NCI-H2196 (cell line): ENCODE measurements around the gene GDI1.

Experiments
- DNase-seq: peaks from one replicate; lab custom pipeline; 2025; ENCODE audit not compliant: unreplicated experiment; lab: John Stamatoyannopoulos, UW

GDI1 gene

DNA sequence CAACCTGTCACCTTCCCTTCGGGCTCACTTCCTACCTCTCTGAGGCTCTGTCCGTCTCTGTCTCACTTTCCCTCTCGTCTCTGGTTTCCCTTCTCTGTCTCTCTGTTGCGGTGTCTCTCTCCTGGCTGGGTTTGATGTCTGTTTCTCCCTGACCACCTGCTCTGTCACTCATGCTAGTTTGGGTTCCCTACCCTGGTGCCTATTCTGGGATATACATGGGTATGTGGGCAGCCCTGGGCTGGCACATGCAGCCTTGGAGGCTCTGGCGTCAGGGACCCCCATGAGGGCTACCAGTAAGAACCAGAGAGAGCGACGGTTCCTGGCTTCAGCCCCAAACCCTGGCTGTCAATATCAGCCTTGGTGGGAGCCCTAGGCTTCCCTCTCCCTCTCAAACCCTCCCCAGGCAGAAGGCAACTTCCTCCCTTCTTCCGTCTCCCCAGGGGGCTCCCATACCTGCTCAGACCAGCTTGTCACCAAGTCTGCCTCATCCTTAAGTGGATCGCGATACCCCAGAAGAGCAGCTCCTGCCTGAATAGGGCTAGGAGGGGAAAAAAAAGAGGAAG is 28.2 kb upstream of the GDI1 start:
- DNase-seq: no peak

DNA sequence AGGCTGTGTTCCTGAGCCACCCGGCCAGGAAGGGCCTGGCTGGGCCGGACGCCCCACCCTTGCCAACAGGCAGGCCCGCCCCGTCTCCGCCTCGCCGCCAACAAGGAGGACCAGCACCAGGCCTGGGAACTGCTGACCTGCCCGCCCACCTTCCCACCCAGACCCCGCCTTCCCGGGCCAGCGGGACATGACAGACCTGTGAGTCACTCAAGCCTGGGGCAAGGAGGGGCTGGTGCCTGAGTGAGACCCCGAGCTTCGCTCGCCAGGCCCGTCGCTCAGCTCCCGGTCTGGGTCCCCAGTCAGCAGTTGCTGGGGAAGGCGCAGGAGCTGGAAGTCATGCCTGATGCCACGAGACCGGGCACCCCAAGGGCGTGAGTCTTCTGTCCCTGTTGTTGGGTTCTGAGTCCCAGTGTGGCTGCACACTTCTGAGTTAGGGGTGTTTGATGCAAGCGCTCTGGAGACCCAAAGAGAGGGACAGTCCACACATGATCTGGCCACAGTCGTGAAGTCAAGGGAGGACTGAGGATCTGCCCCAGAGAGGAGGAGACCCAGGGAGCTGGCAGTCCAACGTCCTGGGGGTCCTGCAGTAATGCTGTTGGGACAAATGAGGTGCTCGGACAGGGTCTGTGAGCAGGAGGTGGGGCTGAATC is 27.6 kb upstream of the GDI1 start, which contains the start of gene DNASE1L1:
Gene DNASE1L1 (minus strand): TSS at position 33 of the 650 bp plus-strand sequence. CDS start 3,686 bp downstream, outside the sequence.
- no peak for DNase-seq

DNA sequence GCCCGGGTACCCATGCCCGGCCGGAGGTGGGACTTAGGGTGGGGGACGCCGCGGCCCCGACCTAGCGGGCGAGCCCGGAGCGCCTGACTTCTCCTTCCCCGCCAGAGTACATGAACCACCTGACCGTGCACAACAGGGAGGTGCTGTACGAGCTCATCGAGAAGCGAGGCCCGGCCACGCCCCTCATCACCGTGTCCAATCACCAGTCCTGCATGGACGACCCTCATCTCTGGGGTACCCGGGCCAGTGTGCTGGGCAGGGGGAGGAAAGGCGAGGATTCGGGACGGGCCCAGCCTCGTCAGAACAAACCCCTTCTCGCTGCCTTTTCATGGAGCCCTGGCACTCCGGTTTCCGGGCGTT is 25.0 kb upstream of the GDI1 start:
- DNase-seq: peak; percentile 51

DNA sequence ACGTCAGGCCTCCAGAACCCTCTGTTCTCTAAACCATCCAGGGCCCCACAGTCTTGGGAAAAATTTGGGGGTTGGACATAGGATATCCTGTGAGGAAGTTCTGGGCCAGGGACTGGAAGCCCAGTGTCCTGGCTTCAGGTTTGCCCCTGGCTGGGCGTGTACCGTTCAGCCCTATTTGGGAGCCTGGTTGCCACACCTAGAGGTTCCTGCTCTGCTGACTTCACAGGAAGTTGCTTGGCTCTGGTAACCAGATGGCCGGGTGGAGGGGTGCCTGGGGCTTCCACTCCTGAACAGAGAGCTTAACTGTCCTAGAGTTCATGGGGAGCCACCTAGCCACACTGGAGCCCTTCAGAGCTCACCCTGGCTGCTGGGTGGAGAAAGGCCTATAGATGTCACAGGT is 24.5 kb upstream of the GDI1 start:
- peak; percentile 3 for DNase-seq

DNA sequence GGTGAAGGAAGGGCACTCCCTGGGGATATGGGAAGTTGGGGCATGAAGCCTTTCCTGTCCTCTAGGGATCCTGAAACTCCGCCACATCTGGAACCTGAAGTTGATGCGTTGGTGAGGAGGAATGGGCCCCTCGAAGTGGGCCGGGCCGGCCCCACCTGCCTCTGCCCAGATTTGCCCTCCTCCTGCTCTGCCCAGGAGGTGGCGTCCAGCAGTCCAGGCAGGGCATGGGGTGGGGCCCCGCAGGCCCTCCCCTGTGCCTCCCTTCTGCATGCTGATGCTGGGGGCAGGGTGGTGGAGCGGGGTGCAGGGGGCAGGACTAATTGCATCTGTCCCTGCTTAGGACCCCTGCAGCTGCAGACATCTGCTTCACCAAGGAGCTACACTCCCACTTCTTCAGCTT is 23.8 kb upstream of the GDI1 start:
- DNase-seq: no peak

DNA sequence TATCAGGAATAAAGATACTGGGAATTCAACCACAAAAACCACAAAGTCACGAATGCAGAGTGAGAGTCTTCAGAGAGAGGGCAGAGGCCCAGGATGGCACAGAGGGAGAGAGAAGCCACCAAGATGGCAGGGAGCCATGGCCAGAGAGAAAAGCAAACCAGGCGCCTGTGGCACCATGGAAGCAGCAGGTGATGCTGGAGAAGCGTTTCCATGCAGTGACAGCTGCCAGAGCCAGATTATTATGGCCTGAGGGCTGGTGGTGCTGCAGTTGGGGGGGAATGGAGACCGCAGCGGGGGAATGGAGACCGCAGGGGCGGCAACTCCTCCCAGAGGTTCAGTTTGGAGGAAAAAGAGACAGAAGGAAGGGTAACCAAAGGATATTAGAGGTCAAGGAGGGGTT is 19.8 kb upstream of the GDI1 start:
- peak; percentile 8 for DNase-seq

DNA sequence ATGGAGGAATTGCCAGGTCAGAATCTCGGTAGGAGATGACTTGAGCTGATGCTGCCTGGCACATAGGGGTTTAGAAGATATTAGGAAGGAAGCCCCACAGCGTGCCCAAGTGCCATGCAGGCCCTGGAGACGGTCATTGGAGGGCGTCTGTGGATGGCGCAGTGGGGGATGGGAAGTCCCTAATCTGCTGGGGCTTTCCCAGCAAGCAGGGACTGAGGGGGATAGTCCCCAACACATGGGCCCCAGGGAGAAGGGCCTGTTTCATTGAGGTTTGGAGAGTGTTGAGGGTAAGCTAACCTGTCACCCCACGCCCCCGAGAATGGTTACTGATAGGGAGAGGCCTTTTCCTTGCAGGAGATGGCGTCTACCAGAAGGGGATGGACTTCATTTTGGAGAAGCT is 17.8 kb upstream of the GDI1 start:
- no peak for DNase-seq

- peak; percentile 41 for DNase-seq
These were observed 17.1 kb upstream of the GDI1 start for GRCh38 chrX:154419688-154420401.

- DNase-seq: no peak
These were observed 16.6 kb upstream of the GDI1 start for GRCh38 chrX:154420402-154420756.

- DNase-seq: no peak
These were observed 9.8 kb upstream of the GDI1 start for GRCh38 chrX:154426916-154427770.

DNA sequence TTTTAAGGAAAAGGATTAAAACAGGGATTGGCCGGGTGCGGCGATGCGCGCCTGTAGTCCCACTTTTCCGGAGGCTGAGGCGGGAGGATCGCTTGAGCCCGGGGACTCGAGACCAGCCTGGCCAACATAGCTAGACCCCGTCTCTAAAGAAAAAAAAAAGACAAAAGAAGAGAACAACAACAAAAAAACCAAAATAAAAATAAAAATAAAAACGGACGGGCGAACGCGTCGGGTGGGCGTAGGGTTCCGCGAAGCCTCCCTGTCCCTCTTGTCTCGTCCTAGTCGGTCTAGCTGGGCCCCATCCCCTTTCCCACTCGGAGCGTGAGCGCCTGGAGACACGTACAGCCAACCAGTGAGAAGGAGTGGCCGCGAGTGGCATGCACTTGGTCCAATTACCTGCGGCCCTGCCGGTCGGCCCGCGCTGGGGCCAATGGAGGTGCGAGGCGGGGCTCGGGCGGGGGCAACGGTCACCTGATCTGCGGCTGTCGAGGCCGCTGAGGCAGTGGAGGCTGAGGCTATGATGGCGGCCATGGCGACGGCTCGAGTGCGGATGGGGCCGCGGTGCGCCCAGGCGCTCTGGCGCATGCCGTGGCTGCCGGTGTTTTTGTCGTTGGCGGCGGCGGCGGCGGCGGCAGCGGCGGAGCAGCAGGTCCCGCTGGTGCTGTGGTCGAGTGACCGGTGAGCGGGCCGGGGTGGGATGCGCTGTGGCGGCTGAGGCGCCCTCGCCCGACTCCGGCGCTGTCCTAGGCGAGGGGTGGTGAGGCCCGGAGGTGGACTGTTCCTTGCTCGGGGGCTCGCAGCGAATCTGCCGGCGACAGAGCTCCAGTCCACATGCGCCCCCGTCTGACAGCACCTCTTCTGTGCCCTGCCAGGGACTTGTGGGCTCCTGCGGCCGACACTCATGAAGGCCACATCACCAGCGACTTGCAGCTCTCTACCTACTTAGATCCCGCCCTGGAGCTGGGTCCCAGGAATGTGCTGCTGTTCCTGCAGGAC is 8.5 kb upstream of the GDI1 start, which contains the start of gene ATP6AP1:
Gene ATP6AP1 (plus strand): TSS at position 502 of the 996 bp plus-strand sequence. CDS start 16 bp downstream, at position 518.
- peak; percentile 86 for DNase-seq

DNA sequence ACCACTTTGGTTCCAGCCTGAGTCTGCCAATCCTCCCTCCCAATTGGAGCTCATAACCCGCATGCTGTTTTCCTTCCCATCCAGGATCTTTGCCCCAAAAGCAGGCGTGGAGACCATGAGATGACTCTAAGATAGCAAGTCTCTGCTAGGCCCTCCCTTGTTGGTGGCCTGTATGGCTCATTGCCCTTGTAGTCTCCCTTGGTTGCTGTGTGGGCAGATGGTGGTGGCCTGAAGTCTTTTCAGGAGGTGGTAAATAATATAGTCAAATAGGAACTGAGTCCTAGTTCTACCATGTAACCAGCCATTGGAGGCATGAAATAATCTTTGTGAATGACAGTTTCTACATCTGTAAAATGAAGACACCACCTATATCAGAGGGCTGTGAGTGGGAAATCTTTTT is 7.2 kb upstream of the GDI1 start:
- no peak for DNase-seq

DNA sequence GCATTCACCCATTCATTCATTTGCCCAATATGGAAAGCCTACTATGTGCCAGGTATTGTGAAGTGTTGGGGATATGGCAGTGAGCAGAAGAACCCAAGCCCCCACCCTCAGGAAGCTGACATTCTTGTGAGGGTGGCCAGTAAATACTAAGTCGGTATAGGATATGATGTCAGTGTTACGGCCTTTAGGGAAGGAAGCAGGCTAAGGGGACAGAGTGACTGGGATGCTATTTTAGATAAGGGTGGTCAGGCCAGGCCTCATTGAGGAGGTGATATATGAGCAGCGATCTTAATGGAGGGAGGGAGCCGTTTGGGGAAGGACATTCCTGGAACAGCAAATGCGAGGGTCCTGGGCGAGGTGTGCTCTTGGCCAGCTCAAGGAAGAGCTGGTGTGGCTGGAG is 6.5 kb upstream of the GDI1 start:
- DNase-seq: no peak

- no peak for DNase-seq
These were observed 6.0 kb upstream of the GDI1 start for GRCh38 chrX:154430916-154431315.

DNA sequence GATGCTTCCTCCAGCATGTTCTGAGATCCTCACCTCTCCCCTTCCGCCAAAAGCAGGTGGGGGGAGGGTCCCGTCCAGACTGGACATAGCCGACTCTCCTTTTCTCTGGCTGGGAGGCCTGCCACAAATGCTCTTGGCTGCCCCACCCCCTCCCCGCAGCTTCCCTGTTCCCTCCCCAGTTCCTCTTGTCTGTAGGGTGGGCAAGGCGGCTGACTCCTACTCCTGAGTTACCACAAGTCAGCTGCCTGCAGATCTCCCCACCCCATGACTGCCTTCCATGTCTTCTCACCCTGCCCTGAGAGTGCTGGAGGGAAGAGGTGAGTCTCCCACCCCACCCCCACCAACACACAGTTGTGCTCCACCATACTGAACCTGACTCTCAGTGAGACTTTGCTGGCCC is 5.6 kb upstream of the GDI1 start:
- no peak for DNase-seq

DNA sequence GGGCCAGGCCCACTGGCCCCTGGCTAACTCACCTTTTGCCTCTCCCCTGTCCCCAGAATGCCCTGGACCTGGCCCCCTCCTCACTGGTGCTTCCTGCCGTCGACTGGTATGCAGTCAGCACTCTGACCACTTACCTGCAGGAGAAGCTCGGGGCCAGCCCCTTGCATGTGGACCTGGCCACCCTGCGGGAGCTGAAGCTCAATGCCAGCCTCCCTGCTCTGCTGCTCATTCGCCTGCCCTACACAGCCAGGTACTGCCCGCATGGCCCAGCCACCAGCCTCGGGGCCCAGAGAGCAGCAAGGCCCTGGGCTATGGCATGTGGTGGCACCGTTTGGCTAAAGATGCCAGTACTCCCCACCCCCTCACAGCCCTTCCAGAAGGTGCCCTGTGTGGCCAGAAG is 4.7 kb upstream of the GDI1 start:
- DNase-seq: no peak

GRCh38 chrX:154433605-154434004 is 3.3 kb upstream of the GDI1 start:
- no peak for DNase-seq

- DNase-seq: no peak
These were observed 2.4 kb upstream of the GDI1 start for GRCh38 chrX:154434394-154435168.

DNA sequence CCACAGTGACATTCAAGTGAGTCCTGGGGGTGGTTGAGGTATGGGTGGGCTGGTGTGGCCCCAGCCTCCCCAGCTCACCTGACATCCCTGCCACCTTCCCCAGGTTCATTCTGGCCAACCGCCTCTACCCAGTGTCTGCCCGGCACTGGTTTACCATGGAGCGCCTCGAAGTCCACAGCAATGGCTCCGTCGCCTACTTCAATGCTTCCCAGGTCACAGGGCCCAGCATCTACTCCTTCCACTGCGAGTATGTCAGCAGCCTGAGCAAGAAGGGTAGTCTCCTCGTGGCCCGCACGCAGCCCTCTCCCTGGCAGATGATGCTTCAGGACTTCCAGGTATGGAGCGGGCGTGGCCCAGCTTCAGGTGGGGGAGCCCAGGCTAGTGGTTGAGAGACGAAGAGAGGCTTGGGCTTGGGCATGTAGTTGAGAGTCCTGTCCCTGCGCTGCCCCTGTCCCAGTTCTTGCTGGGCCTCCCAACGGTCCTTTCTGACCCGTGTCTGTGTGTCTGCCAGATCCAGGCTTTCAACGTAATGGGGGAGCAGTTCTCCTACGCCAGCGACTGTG is 1.7 kb upstream of the GDI1 start:
- no peak for DNase-seq
